ENCODE results near the gene FANCE.

Gene FANCE

DNA sequence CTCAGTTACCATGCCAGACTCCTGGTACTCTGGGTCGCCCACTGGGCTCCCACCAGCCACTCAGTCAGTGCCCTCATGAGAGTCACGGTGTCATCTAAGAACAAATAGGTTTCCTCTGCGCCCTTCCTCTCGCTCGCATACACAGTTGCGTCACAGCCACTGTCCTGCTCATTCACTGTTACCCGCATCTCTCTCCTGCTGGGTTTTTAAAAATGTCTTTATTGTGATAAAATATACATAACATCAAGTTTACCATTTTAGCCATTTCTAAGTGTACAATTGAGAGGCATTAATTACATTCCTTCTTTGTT lies 40.8 kb downstream of the FANCE start:
- peak overlapping the region; percentile 18 for H3K4me3 ChIP-seq (replicated peaks; ENCODE audit: low read depth, low read length)
- no peak for DNase-seq (ENCODE audit: extremely low read depth, low read depth)

GRCh38 chr6:35493307-35493983 lies 41.3 kb downstream of the FANCE start:
- peak overlapping the region; percentile 50 for H3K4me3 ChIP-seq (replicated peaks; ENCODE audit: low read depth, low read length)
- DNase-seq (ENCODE audit: extremely low read depth, low read depth): no peak

More for the DNA sequence above, 40.8 kb downstream of the FANCE start:
- TF ChIP-seq, protein P1, sequence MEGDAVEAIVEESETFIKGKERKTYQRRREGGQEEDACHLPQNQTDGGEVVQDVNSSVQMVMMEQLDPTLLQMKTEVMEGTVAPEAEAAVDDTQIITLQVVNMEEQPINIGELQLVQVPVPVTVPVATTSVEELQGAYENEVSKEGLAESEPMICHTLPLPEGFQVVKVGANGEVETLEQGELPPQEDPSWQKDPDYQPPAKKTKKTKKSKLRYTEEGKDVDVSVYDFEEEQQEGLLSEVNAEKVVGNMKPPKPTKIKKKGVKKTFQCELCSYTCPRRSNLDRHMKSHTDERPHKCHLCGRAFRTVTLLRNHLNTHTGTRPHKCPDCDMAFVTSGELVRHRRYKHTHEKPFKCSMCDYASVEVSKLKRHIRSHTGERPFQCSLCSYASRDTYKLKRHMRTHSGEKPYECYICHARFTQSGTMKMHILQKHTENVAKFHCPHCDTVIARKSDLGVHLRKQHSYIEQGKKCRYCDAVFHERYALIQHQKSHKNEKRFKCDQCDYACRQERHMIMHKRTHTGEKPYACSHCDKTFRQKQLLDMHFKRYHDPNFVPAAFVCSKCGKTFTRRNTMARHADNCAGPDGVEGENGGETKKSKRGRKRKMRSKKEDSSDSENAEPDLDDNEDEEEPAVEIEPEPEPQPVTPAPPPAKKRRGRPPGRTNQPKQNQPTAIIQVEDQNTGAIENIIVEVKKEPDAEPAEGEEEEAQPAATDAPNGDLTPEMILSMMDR (IDR thresholded peaks at IDR 0.05; ENCODE audit: low read depth, low read length, missing control alignments): no peak

DNA sequence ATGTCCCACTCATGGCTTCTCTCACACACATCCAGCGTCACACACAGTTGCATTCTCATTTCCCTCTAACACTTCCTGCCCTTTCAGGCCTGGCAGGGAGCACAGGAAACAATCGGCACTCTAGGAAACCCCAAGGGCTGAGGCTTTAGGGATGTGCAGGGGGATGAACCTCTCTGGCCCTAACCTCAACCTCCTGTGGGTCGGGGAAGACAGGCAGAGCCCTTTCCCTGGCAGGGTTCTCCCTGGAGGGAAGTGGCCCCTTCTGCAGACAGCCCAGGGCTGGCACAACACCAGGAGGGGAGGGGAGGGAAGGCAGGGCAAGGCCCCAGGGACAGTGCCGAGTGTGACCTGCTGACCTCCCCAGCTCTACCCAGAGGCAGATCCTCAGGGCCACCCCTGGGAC lies 42.0 kb downstream of the FANCE start:
- H3K4me3 ChIP-seq (replicated peaks; ENCODE audit: low read depth, low read length): peak overlapping the region; percentile 50
- TF ChIP-seq, protein P1 (IDR thresholded peaks at IDR 0.05; ENCODE audit: low read depth, low read length, missing control alignments): no peak
- no peak for DNase-seq (ENCODE audit: extremely low read depth, low read depth)

More at GRCh38 chr6:35493307-35493983, 41.3 kb downstream of the FANCE start:
- TF ChIP-seq, protein P1 (IDR thresholded peaks at IDR 0.05; ENCODE audit: low read depth, low read length, missing control alignments): no peak

GRCh38 chr6:35495258-35496035 lies 43.3 kb downstream of the FANCE start:
- no peak for DNase-seq (ENCODE audit: extremely low read depth, low read depth)
- TF ChIP-seq, protein P1 (IDR thresholded peaks at IDR 0.05; ENCODE audit: low read depth, low read length, missing control alignments): no peak
- peak overlapping the region; percentile 50 for H3K4me3 ChIP-seq (replicated peaks; ENCODE audit: low read depth, low read length)

- no peak for DNase-seq (ENCODE audit: extremely low read depth, low read depth)
- TF ChIP-seq, protein P1 (IDR thresholded peaks at IDR 0.05; ENCODE audit: low read depth, low read length, missing control alignments): no peak
- H3K4me3 ChIP-seq (replicated peaks; ENCODE audit: low read depth, low read length): peak overlapping the region; percentile 50
Observed at GRCh38 chr6:35496036-35496840, 44.1 kb downstream of the FANCE start.

DNA sequence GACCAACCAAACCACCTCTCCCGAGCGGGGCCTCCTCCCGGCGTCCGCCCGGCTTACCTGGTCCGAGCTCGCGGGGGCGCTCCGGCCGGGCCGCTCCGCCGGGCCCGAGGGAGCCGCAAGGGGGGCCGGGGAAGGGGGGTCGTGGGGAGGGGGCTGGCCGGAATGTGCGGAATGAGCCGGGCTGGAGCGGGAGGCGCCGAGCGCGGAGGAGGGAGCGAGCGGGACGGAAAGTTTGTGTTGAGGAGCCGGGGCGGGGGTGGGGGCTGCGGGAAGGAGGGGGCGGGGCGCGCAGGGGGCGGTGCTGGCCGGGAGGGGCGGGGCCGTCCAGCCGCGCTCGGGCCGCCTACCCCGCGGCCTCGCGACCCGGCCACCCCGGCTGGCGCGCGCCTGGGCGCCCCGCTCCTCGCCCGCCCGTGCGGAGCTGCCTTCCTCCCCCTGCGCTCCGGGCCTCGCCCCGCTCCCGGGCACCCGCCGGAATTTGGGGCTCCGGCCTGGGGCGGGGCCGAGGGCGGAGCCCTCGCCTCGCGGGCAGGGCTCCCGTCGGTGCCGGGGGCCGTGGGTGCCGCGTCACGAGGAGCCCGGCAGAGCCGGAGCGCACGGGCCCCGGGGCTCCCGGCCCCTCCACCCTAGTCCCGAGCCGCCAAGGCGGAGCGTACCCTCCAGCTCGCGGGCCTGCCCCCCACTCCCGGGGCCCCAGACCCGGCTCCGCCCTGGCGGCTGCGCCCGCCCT lies 44.9 kb downstream of the FANCE start, which contains the start of gene TEAD3:
Gene TEAD3 (minus strand): TSS at position 239 of the 730 bp plus-strand sequence.
- TF ChIP-seq, protein P1 (IDR thresholded peaks at IDR 0.05; ENCODE audit: low read depth, low read length, missing control alignments): no peak
- H3K4me3 ChIP-seq (replicated peaks; ENCODE audit: low read depth, low read length): peak within 1 kb of the TSS; percentile 71
- DNase-seq (ENCODE audit: extremely low read depth, low read depth): no peak

All from HFF-Myc (cell line).